ENCODE data around the gene FAAP20. TPM values are rescaled to one million over a fixed set of nuclear protein-coding genes. Genes with fewer than 3 reads are reported as not detected.

The FAAP20 gene
- polyA plus RNA-seq, 3 donors = 30.4 to 69.3 (median 62.6) TPM

DNA sequence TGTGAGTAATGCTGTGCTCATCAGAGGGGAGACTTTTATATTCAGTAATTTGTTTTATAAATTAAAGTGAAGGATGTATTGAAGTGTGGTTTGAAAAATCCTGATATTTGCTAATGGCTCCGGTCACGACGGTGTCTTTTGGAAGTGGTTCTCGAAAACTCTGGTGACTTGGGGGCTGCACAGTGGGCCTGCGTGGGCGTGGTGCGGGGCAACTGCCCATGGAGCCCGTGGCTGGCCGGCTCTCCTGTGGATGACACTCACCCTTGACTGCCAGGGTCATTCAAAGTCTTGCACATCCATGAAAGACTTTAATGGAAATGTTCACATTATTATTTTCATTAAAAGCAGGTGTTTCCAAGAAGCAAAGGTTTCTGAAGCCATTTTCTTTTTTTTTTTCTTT lies 7.7 kb downstream of the FAAP20 start:
- no peak overlapping the region for H3K27ac ChIP-seq (ENCODE audit: low read depth, low read length)
- WGBS, 3 donors = 86 to 92% (median 89%) methylated on average over 9 of the region's 9 CpGs

- whole genome bisulfite sequencing, 3 donors = 92 to 94% (median 93%) methylated on average over 38 of the region's 38 CpGs
- H3K27ac ChIP-seq (ENCODE audit: low read depth, low read length) = no peak overlapping the region
Measured at GRCh38 chr1:2185880-2186855, 8.4 kb downstream of the FAAP20 start.

GRCh38 chr1:2184934-2185333 lies 9.6 kb downstream of the FAAP20 start:
- H3K27ac ChIP-seq (ENCODE audit: low read depth, low read length) = no peak overlapping the region
- 92 to 95% (median 94%) methylated on average over 33 of the region's 33 CpGs for WGBS, 3 donors

- H3K27ac ChIP-seq (ENCODE audit: low read depth, low read length) = no peak overlapping the region
- WGBS, 3 donors = 89 to 93% (median 91%) methylated on average over 18 of the region's 18 CpGs
Measured at GRCh38 chr1:2184531-2184930, 10.0 kb downstream of the FAAP20 start.

GRCh38 chr1:2183937-2184334 lies 10.6 kb downstream of the FAAP20 start:
- H3K27ac ChIP-seq (ENCODE audit: low read depth, low read length) = no peak overlapping the region
- WGBS, 3 donors = 90 to 94% (median 93%) methylated on average over 15 of the region's 15 CpGs

- H3K27ac ChIP-seq (ENCODE audit: low read depth, low read length) = no peak overlapping the region
- 91 to 95% (median 93%) methylated on average over 13 of the region's 13 CpGs for WGBS, 3 donors
Measured at GRCh38 chr1:2182376-2182775, 12.2 kb downstream of the FAAP20 start.

GRCh38 chr1:2181752-2182151 lies 12.8 kb downstream of the FAAP20 start:
- H3K27ac ChIP-seq (ENCODE audit: low read depth, low read length) = no peak overlapping the region
- WGBS, 3 donors = 89 to 95% (median 93%) methylated on average over 11 of the region's 11 CpGs

- 90 to 93% (median 92%) methylated on average over 14 of the region's 14 CpGs for WGBS, 3 donors
Measured at GRCh38 chr1:2181271-2181670, 13.3 kb downstream of the FAAP20 start.

GRCh38 chr1:2180297-2181245 lies 14.0 kb downstream of the FAAP20 start:
- WGBS, 3 donors = 91 to 93% (median 91%) methylated on average over 57 to 58 of the region's 58 CpGs
- H3K27ac ChIP-seq (ENCODE audit: low read depth, low read length) = no peak overlapping the region

More at GRCh38 chr1:2181271-2181670, 13.3 kb downstream of the FAAP20 start:
- H3K27ac ChIP-seq (ENCODE audit: low read depth, low read length) = no peak overlapping the region

GRCh38 chr1:2179283-2180013 lies 15.1 kb downstream of the FAAP20 start:
- 72 to 77% (median 76%) methylated on average over 28 of the region's 28 CpGs for WGBS, 3 donors
- H3K27ac ChIP-seq (ENCODE audit: low read depth, low read length) = no peak overlapping the region

GRCh38 chr1:2178875-2179274 lies 15.7 kb downstream of the FAAP20 start:
- no peak overlapping the region for H3K27ac ChIP-seq (ENCODE audit: low read depth, low read length)
- WGBS, 3 donors = 87 to 92% (median 91%) methylated on average over 16 of the region's 16 CpGs

- WGBS, 3 donors = 88 to 90% (median 88%) methylated on average over 18 of the region's 18 CpGs
- H3K27ac ChIP-seq (ENCODE audit: low read depth, low read length) = no peak overlapping the region
Measured at GRCh38 chr1:2177946-2178538, 16.5 kb downstream of the FAAP20 start.

- H3K27ac ChIP-seq (ENCODE audit: low read depth, low read length) = no peak overlapping the region
- 93 to 94% (median 93%) methylated on average over 21 of the region's 21 CpGs for WGBS, 3 donors
Measured at GRCh38 chr1:2177541-2177940, 17.0 kb downstream of the FAAP20 start.

GRCh38 chr1:2176615-2177014 lies 18.0 kb downstream of the FAAP20 start:
- H3K27ac ChIP-seq (ENCODE audit: low read depth, low read length) = no peak overlapping the region
- 70 to 82% (median 75%) methylated on average over 10 of the region's 10 CpGs for WGBS, 3 donors

GRCh38 chr1:2175681-2176454 lies 18.7 kb downstream of the FAAP20 start:
- 83 to 89% (median 85%) methylated on average over 42 of the region's 42 CpGs for WGBS, 3 donors

DNA sequence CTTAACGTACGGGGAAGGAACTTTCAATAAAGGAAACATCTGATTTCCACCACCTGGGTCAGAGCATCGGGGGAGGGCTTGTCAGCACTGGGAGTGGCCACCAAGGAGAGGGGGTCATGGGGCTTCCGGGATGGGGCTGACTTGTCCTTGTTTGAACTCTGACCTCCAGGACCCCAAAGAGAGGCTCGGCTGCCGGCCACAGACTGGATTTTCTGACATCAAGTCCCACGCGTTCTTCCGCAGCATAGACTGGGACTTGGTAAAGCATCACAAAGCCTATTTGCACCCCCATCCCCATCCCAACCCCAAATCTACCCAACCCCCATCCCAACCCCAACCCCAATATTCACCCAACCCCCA lies 19.5 kb downstream of the FAAP20 start:
- 58 to 87% (median 63%) methylated on average over 9 of the region's 9 CpGs for WGBS, 3 donors

More at GRCh38 chr1:2175681-2176454, 18.7 kb downstream of the FAAP20 start:
- no peak overlapping the region for H3K27ac ChIP-seq (ENCODE audit: low read depth, low read length)

GRCh38 chr1:2174348-2175054 lies 20.1 kb downstream of the FAAP20 start:
- H3K27ac ChIP-seq (ENCODE audit: low read depth, low read length) = no peak overlapping the region
- WGBS, 3 donors = 14 to 39% (median 16%) methylated on average over 31 of the region's 31 CpGs

More for the DNA sequence above, 19.5 kb downstream of the FAAP20 start:
- no peak overlapping the region for H3K27ac ChIP-seq (ENCODE audit: low read depth, low read length)
